Liver (tissue), 9 donors: Measurements from ENCODE around the gene FRAS1. TPM values are rescaled to one million over a fixed set of nuclear protein-coding genes. Genes with fewer than 3 reads are reported as not detected.

Experiments
- DNase-seq: peaks from one replicate; pipeline ENCODE4 v3.0.0-alpha.2; 2017; ENCODE audit warnings: low spot score
- H3K27ac ChIP-seq, 2 donors: one replicate each; pipeline ENCODE4 v1.7.0; 2013; ENCODE audit warnings: inconsistent platforms in 2 of 2, low read length in 2 of 2, control low read depth in 1 of 2, low read depth in 1 of 2, mild to moderate bottlenecking in 1 of 2
- H3K27me3 ChIP-seq, 4 donors: one replicate each; pipeline versions ENCODE4 v1.6.1 to v1.7.0; 2013; ENCODE audit warnings: low read length in 3 of 4, inconsistent platforms in 1 of 4, mild to moderate bottlenecking in 1 of 4, moderate library complexity in 1 of 4; ENCODE audit not compliant: control insufficient read depth in 4 of 4, insufficient read depth in 4 of 4
- H3K36me3 ChIP-seq, 4 donors: one replicate each; pipeline versions ENCODE4 v1.6.1 to v1.7.0; 2013; ENCODE audit warnings: low read length in 3 of 4, mild to moderate bottlenecking in 3 of 4, low read depth in 1 of 4, moderate library complexity in 1 of 4; ENCODE audit not compliant: control insufficient read depth in 4 of 4, insufficient read depth in 3 of 4
- H3K4me1 ChIP-seq, 4 donors: one replicate each; pipeline versions ENCODE4 v1.6.1 to v1.7.0; 2013; ENCODE audit warnings: low read length in 3 of 4, mild to moderate bottlenecking in 3 of 4, moderate library complexity in 1 of 4; ENCODE audit not compliant: control insufficient read depth in 4 of 4, insufficient read depth in 4 of 4
- H3K4me3 ChIP-seq, 3 donors: one replicate each; pipeline versions ENCODE4 v1.6.1 to v1.7.0; 2013; ENCODE audit warnings: low read length in 3 of 3, control low read depth in 1 of 3, low read depth in 1 of 3, mild to moderate bottlenecking in 1 of 3
- H3K9ac ChIP-seq, 2 donors: one replicate each; pipeline ENCODE4 v1.7.0; 2013; ENCODE audit warnings: low read length in 2 of 2, mild to moderate bottlenecking in 2 of 2, moderate library complexity in 2 of 2, control low read depth in 1 of 2, low read depth in 1 of 2
- H3K9me3 ChIP-seq, 4 donors: one replicate each; pipeline versions ENCODE4 v1.6.1 to v1.7.0; 2013; ENCODE audit warnings: low read length in 3 of 4; ENCODE audit not compliant: control insufficient read depth in 4 of 4
- CTCF ChIP-seq: fragments of 150-350 bp; IDR thresholded peaks from 2 replicates; pipeline ENCODE4 v1.5.1; 2017; ENCODE audit warnings: improper control_type of control experiment, low read depth, low read length; ENCODE audit not compliant: missing input control
- FOXA2 ChIP-seq: IDR thresholded peaks from 2 replicates; pipeline ENCODE4 v1.6.1; 2016; ENCODE audit warnings: antibody characterized with exemption
- GABPA ChIP-seq, 2 donors: IDR thresholded peaks in 1 of 2; conservative IDR thresholded peaks in 1 of 2; 2 replicates each; pipeline ENCODE4 v1.6.1; 2016; ENCODE audit warnings: antibody characterized with exemption in 2 of 2, mild to moderate bottlenecking in 1 of 2, moderate library complexity in 1 of 2
- HNF4A ChIP-seq, 2 donors: conservative IDR thresholded peaks; 2 replicates each; pipeline ENCODE4 v1.6.1; 2016; ENCODE audit warnings: antibody characterized with exemption in 2 of 2, mild to moderate bottlenecking in 2 of 2
- HNF4G ChIP-seq: IDR thresholded peaks from 2 replicates; pipeline ENCODE4 v1.6.1; 2016; ENCODE audit warnings: antibody characterized with exemption
- JUND ChIP-seq, 2 donors: IDR thresholded peaks; 2 replicates each; pipeline ENCODE4 v1.6.1; 2016; ENCODE audit warnings: antibody characterized with exemption in 2 of 2
- MAX ChIP-seq: IDR thresholded peaks from 2 replicates; pipeline ENCODE4 v1.6.1; 2016; ENCODE audit warnings: antibody characterized with exemption
- NR2F2 ChIP-seq: IDR thresholded peaks from 2 replicates; pipeline ENCODE4 v1.6.1; 2016; ENCODE audit warnings: antibody characterized with exemption
- RAD21 ChIP-seq, 2 donors: IDR thresholded peaks; 2 replicates each; pipeline ENCODE4 v1.6.1; 2016; ENCODE audit warnings: antibody characterized with exemption in 2 of 2, mild to moderate bottlenecking in 2 of 2
- REST ChIP-seq: IDR thresholded peaks from 2 replicates; pipeline ENCODE4 v1.6.1; 2016; ENCODE audit warnings: antibody characterized with exemption, mild to moderate bottlenecking
- RXRA ChIP-seq, 2 donors: IDR thresholded peaks; 2 replicates each; pipeline ENCODE4 v1.6.1; 2017 to 2018; ENCODE audit warnings: antibody characterized with exemption in 2 of 2, mild to moderate bottlenecking in 1 of 2
- SP1 ChIP-seq: IDR thresholded peaks from 2 replicates; pipeline ENCODE4 v1.6.1; 2018; ENCODE audit warnings: antibody characterized with exemption, mild to moderate bottlenecking
- YY1 ChIP-seq: IDR thresholded peaks from 2 replicates; pipeline ENCODE4 v1.6.1; 2016; ENCODE audit warnings: antibody characterized with exemption, mild to moderate bottlenecking
- ZBTB33 ChIP-seq: IDR thresholded peaks from 2 replicates; pipeline ENCODE4 v1.6.1; 2016; ENCODE audit warnings: antibody characterized with exemption
- WGBS: extraction: QIAGEN DNeasy Blood & Tissue Kit; methylation state at CpG from one replicate; pipeline ENCODE4 v1.1.7; 2013; 5-methylcytosine and 5-hydroxymethylcytosine counted together
- polyA plus RNA-seq, 2 donors: library from polyadenylated mRNA; stranded (reverse) in 1 of 2; unstranded in 1 of 2; fragments of 200-250 nt in 1 of 2; fragments of >200 nt in 1 of 2; fragmentation: Nextera tagmentation in 1 of 2; extraction: Ambion mirVana in 1 of 2; gene quantifications; one replicate each; pipeline versions ENCODE4 v1.2.1 to v1.2.3, GENCODE V29; 2013 to 2015
- total RNA-seq, 2 donors: library from RNA; depleted of rRNA; stranded (reverse); fragments of >200 nt; gene quantifications; one replicate each; pipeline ENCODE4 v1.2.3, GENCODE V29; 2014
- donor health status: healthy.
- donor health status: healthy.
- donor health status: healthy.
- donor health status: healthy.
- donor health status: healthy.

Gene FRAS1
- total and polyA plus RNA-seq, 4 donors = 0.08 to 6.0 (median 1.1) TPM

DNA sequence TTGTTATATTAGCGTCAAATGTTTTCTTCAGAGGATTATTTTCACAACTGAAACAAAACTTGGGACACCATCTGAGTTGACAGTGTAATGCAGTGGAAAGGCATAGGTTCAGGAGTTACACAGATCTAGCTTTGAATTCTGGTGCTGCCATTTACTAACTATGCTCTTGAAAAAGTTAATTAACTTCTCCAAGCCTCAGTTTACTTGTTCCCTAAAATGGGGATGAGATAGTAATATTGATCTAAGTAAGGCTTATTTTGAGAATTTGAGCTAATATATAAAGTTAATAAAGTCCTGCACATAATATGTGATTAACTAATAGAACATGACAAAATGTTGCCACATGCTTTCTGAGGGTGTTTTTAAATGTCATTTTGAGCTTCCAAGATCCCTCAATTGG, 112.6 kb downstream of the FRAS1 start:
- no peaks in the 10 kb centered on the region for H3K36me3 ChIP-seq
- no peaks in the 10 kb centered on the region for H3K9me3 ChIP-seq
- no peak for DNase-seq
- H3K4me3 ChIP-seq = no peak overlapping the region
- no peak overlapping the region for H3K9ac ChIP-seq
- H3K4me1 ChIP-seq = no peaks in the 10 kb centered on the region
- peaks cover 0 to 4% (median 0%) of the 10 kb centered on the region in 4 donors for H3K27me3 ChIP-seq
- 97% methylated on average over 1 of the region's 1 CpG for WGBS
- H3K27ac ChIP-seq = no peak overlapping the region
- no peak for TF ChIP-seq CTCF
- no peak for TF ChIP-seq NR2F2
- no peak for TF ChIP-seq FOXA2
- no peak for TF ChIP-seq RXRA (IDR thresholded peaks at IDR 0.05)
- no peak for TF ChIP-seq ZBTB33
- TF ChIP-seq JUND (IDR thresholded peaks at IDR 0.05) = no peak
- no peak for TF ChIP-seq REST
- no peak for TF ChIP-seq HNF4A (conservative IDR thresholded peaks at IDR 0.05)
- TF ChIP-seq HNF4G = no peak
- TF ChIP-seq SP1 = no peak
- no peak for TF ChIP-seq YY1

GRCh38 chr4:78171482-78171881, 114.4 kb downstream of the FRAS1 start:
- DNase-seq = no peak
- no peak for TF ChIP-seq FOXA2
- TF ChIP-seq ZBTB33 = no peak
- no peak for TF ChIP-seq CTCF
- no peak for TF ChIP-seq RXRA (IDR thresholded peaks at IDR 0.05)
- no peak for TF ChIP-seq GABPA (IDR thresholded peaks at IDR 0.05 in 1 of 2, conservative IDR thresholded peaks at IDR 0.05 in 1 of 2)
- no peak for TF ChIP-seq MAX
- no peak for TF ChIP-seq NR2F2
- TF ChIP-seq RAD21 (IDR thresholded peaks at IDR 0.05) = no peak
- Histone ChIP-seq H3K9ac (no peak overlapping the region), H3K4me1 (no peaks in the 10 kb centered on the region), H3K4me3 (no peak overlapping the region), H3K27ac (no peak overlapping the region), H3K36me3 (no peaks in the 10 kb centered on the region), H3K9me3 (peaks cover 0 to 3% (median 0%) of the 10 kb centered on the region in 4 donors), H3K27me3 (peaks cover 0 to 4% (median 0%) of the 10 kb centered on the region in 4 donors)
- 89% methylated on average over 6 of the region's 6 CpGs for WGBS
